ENCODE results near the gene BMPR1A. TPM values are rescaled to one million over a fixed set of nuclear protein-coding genes. Genes with fewer than 3 reads are reported as not detected.
A peak's percentile ranks its signal among the peaks of the same experiment; 100 is the strongest.

The BMPR1A gene
- total RNA-seq, 1 donor, result 71.7 TPM

GRCh38 chr10:86821388-86821999 lies 65.1 kb downstream of the BMPR1A start:
- TF ChIP-seq, protein P1, sequence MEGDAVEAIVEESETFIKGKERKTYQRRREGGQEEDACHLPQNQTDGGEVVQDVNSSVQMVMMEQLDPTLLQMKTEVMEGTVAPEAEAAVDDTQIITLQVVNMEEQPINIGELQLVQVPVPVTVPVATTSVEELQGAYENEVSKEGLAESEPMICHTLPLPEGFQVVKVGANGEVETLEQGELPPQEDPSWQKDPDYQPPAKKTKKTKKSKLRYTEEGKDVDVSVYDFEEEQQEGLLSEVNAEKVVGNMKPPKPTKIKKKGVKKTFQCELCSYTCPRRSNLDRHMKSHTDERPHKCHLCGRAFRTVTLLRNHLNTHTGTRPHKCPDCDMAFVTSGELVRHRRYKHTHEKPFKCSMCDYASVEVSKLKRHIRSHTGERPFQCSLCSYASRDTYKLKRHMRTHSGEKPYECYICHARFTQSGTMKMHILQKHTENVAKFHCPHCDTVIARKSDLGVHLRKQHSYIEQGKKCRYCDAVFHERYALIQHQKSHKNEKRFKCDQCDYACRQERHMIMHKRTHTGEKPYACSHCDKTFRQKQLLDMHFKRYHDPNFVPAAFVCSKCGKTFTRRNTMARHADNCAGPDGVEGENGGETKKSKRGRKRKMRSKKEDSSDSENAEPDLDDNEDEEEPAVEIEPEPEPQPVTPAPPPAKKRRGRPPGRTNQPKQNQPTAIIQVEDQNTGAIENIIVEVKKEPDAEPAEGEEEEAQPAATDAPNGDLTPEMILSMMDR (IDR thresholded peaks at IDR 0.05; ENCODE audit: extremely low read depth, low read depth, low read length), result no peak

GRCh38 chr10:86823565-86823964 lies 67.1 kb downstream of the BMPR1A start:
- H2AFZ ChIP-seq (ENCODE audit: low read length), result no peak overlapping the region

More at GRCh38 chr10:86821388-86821999, 65.1 kb downstream of the BMPR1A start:
- Histone ChIP-seq H3K36me3 (ENCODE audit: insufficient read depth, low read length) (no peaks in the 10 kb centered on the region), H3K79me2 (ENCODE audit: insufficient read depth, low read length) (peaks cover 78% of the 10 kb centered on the region), H4K20me1 (ENCODE audit: insufficient read depth, low read length) (peaks cover 38% of the 10 kb centered on the region), H2AFZ (ENCODE audit: low read length) (no peak overlapping the region), H3K4me1 (ENCODE audit: insufficient read depth, low read length) (no peaks in the 10 kb centered on the region), H3K9me3 (ENCODE audit: low read depth, low read length) (no peaks in the 10 kb centered on the region), H3K4me3 (ENCODE audit: insufficient read depth, low read length) (no peak overlapping the region), H3K27me3 (ENCODE audit: insufficient read depth, low read length) (no peaks in the 10 kb centered on the region), H3K4me2 (ENCODE audit: insufficient read depth, low read length) (no peak overlapping the region), H3K27ac (ENCODE audit: low read depth, low read length) (no peak overlapping the region)
- DNase-seq (ENCODE audit: insufficient read length, low spot score, missing footprints), result peak; percentile 38

GRCh38 chr10:86824151-86824550 lies 67.7 kb downstream of the BMPR1A start:
- Histone ChIP-seq H3K4me2 (ENCODE audit: insufficient read depth, low read length) (no peak overlapping the region), H3K79me2 (ENCODE audit: insufficient read depth, low read length) (peaks cover 75% of the 10 kb centered on the region), H3K4me1 (ENCODE audit: insufficient read depth, low read length) (no peaks in the 10 kb centered on the region), H2AFZ (ENCODE audit: low read length) (no peak overlapping the region), H3K4me3 (ENCODE audit: insufficient read depth, low read length) (no peak overlapping the region), H3K9me3 (ENCODE audit: low read depth, low read length) (no peaks in the 10 kb centered on the region), H3K36me3 (ENCODE audit: insufficient read depth, low read length) (no peaks in the 10 kb centered on the region), H3K27ac (ENCODE audit: low read depth, low read length) (no peak overlapping the region), H3K27me3 (ENCODE audit: insufficient read depth, low read length) (no peaks in the 10 kb centered on the region), H4K20me1 (ENCODE audit: insufficient read depth, low read length) (peaks cover 42% of the 10 kb centered on the region)
- TF ChIP-seq, protein P1 (IDR thresholded peaks at IDR 0.05; ENCODE audit: extremely low read depth, low read depth, low read length), result no peak
- DNase-seq (ENCODE audit: insufficient read length, low spot score, missing footprints), result no peak

More at GRCh38 chr10:86823565-86823964, 67.1 kb downstream of the BMPR1A start:
- H3K4me2 ChIP-seq (ENCODE audit: insufficient read depth, low read length), result no peak overlapping the region
- no peak for DNase-seq (ENCODE audit: insufficient read length, low spot score, missing footprints)
- H3K79me2 ChIP-seq (ENCODE audit: insufficient read depth, low read length), result peaks cover 78% of the 10 kb centered on the region
- TF ChIP-seq, protein P1 (IDR thresholded peaks at IDR 0.05; ENCODE audit: extremely low read depth, low read depth, low read length), result no peak
- H3K9me3 ChIP-seq (ENCODE audit: low read depth, low read length), result no peaks in the 10 kb centered on the region
- H3K4me1 ChIP-seq (ENCODE audit: insufficient read depth, low read length), result no peaks in the 10 kb centered on the region
- no peak overlapping the region for H3K27ac ChIP-seq (ENCODE audit: low read depth, low read length)
- H3K4me3 ChIP-seq (ENCODE audit: insufficient read depth, low read length), result no peak overlapping the region
- no peaks in the 10 kb centered on the region for H3K27me3 ChIP-seq (ENCODE audit: insufficient read depth, low read length)
- peaks cover 46% of the 10 kb centered on the region for H4K20me1 ChIP-seq (ENCODE audit: insufficient read depth, low read length)
- no peaks in the 10 kb centered on the region for H3K36me3 ChIP-seq (ENCODE audit: insufficient read depth, low read length)

- Histone ChIP-seq H3K4me3 (ENCODE audit: insufficient read depth, low read length) (no peak overlapping the region), H3K4me2 (ENCODE audit: insufficient read depth, low read length) (no peak overlapping the region), H3K27ac (ENCODE audit: low read depth, low read length) (no peak overlapping the region), H2AFZ (ENCODE audit: low read length) (no peak overlapping the region), H3K79me2 (ENCODE audit: insufficient read depth, low read length) (peaks cover 76% of the 10 kb centered on the region), H3K9me3 (ENCODE audit: low read depth, low read length) (no peaks in the 10 kb centered on the region), H3K27me3 (ENCODE audit: insufficient read depth, low read length) (no peaks in the 10 kb centered on the region), H3K4me1 (ENCODE audit: insufficient read depth, low read length) (no peaks in the 10 kb centered on the region), H3K36me3 (ENCODE audit: insufficient read depth, low read length) (no peaks in the 10 kb centered on the region), H4K20me1 (ENCODE audit: insufficient read depth, low read length) (peaks cover 43% of the 10 kb centered on the region)
- TF ChIP-seq, protein P1 (IDR thresholded peaks at IDR 0.05; ENCODE audit: extremely low read depth, low read depth, low read length), result no peak
- no peak for DNase-seq (ENCODE audit: insufficient read length, low spot score, missing footprints)
Observed at GRCh38 chr10:86825366-86825765, 68.9 kb downstream of the BMPR1A start.
